HG03521 (cell line): ENCODE data around the gene CD164L2.
"Not testable (repeated sequence)": the region's sequence is repeated elsewhere in the genome, so short reads cannot be mapped to it uniquely, and the experiment has no call there.

Experiments
- ATAC-seq: cut with Tn5 transposase; IDR thresholded peaks from one replicate; pipeline ENCODE4 v1.9.1; 2021; ENCODE audit warnings: mild to moderate bottlenecking, moderate library complexity; ENCODE audit not compliant: unreplicated experiment

CD164L2 gene

DNA sequence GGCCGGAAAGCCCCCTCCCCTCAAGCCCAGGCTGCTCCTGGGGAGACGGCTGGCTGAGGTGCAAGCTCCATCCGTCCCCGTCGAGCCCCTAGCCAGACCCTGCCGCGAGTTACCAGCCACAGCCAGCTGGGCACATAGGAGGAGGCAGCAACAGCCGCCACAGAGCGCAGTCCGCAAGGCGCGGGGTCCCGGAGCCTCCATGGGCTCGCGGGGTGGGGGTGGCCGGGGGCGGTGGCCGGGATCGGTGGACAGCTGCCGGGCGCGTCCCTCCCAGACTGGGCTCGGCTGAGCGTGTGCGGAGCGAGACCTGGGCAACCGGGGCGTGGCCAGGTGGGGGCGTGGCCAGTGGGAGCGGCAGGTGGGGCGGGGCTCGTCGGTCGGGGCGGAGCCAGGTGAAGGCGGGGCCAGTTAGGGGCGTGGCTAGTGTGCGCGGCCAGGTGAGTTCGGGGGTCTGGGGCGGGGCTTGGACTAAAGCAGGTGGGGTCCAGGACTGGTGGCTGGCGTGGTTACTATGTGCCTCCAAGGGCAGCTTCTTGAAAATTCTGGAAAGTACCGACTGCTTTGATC, at the start of gene CD164L2:
CD164L2 (minus strand) TSS at position 295 of the 567 bp plus-strand sequence; CDS start at position 201, 94 bp downstream.
- no peak for ATAC-seq

DNA sequence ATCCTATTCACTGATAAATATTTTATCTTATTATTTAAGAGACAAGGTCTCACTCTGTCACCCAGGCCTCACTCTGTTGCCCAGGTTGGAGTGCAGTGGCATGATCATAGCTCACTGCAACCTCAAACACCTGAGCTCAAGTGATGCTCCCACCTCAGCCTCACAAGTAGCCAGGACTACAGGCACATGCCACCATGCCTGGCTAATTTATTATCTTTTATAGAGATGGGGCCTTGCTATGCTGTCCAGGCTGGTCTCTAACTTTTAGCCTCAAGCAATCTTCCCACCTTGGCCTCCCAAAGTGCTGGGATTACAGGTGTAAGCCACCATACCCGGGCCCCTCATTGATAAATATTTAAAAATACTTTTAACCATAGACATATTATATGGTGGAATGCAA, 49.6 kb upstream of the CD164L2 start:
- not testable (repeated sequence) for ATAC-seq

DNA sequence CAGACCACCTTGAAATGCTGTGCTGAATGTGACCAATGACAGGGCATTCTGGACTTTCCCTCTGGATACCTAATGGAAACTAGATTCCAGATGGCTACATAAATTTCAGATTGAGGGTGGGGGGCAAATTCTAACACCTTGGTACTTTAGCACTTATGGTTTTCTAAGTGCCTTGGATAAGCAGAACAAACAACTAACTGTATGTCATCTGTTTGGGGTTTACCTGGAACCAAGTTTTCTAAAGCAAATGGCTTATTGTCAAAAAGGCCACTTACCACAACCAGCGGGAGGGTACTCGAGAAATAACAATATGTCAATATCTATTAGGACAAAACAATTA, 48.4 kb upstream of the CD164L2 start:
- no peak for ATAC-seq

DNA sequence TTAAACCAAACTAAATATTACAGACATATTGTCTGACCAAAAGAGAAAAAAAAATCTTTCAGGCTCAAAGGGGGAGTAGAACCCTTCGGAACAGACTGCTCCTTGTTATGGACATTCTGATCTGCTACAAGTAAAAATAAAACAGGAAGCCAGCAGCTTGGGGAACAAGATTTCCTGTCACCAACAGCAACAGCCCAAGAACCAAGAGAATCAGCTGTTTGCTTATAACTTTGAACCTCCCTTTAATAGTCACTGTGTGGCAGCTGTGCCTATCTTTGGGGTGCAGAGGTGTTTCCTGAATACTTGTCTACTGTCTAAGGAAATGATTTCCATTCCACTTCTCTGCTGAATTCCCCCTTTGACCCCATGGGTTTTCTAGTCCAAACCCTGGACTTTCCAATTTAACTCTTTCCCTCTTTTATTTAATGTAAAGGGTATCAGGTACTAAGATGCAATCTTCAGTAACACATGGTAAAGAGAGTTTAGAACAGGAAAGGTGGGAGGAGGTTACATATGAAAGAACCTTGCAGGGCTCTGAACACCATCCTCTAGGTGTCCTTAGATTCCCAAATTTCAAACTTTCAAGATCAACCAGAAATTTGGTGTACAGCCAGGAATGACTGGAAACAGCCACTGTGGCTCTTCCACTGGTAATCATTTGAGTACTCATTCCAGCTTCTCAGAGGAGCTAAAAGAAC, 47.9 kb upstream of the CD164L2 start:
- no peak for ATAC-seq

DNA sequence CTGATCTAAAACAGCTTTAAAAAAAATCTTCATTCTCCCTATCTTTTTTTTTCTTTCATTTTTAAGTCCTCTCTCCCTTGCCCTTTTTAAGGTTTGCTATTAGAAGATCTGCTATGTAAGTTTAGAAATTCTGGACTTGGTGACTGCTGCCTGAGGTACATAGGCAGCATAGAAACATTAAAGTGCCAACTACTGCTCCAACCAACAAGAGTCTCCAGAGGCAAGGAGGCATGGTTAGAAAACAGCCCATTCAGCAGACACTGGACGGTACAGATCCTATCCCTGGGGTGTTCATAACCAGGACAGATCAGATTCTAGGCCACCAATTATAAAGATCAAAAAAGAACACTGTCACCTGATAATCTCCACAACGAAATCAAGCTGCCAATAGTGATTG, 45.9 kb upstream of the CD164L2 start:
- no peak for ATAC-seq

DNA sequence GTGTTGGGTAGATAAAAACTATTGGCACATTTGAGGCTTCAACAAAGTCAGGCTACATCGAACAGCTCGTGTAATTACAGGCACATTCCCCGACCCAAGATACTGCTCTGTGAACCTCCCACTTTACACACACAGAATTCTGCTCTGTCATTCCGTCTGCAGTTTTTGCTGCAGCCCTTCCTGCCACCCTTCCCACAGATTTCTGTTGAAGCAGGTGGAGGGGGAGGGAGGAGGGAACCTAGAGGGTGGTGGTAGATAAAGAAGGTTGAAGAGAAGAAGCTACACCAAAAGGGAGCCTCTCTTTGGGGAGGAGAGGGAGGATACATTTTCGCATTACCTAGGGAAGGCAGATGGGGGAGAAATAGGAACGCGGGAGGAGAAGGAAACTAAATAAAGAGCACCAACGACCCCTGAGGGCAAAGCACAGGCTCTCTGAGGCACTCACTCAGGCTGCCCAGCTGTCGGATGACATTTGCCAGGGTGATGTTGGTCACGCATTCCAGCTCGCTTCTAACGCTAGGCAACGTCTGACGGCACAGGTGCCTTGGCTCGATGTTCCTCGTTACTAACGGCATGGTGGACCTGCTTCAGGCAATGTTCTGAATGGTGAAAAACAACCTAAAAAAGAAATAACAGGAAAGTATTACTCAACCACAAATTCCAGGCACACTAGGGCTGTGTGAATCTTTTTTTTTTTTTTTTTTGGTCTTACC, 45.3 kb upstream of the CD164L2 start:
- no peak for ATAC-seq

DNA sequence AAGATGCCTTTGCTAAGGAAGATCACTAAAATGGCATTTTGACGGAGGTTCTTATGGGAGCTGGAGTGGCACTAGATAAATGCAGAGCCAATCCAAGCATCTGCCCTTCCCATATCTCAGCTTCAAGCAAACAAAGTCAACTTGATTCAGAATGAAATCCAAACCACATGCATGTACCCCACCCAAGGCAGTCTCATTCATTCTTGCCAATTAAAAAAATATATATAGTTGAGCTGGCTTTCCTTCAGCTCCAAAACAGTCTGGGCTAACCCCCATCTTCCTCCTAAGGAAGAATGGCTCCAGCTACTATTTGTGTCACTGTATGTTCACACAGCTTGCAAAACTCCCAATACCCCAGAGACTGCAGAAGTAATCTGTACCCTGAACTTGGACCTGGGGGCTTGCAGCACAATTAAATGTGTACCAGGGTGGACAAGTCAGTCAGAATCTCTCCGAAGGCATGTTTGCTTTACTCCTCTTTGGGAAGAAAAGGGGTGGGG, 44.7 kb upstream of the CD164L2 start:
- ATAC-seq: no peak

DNA sequence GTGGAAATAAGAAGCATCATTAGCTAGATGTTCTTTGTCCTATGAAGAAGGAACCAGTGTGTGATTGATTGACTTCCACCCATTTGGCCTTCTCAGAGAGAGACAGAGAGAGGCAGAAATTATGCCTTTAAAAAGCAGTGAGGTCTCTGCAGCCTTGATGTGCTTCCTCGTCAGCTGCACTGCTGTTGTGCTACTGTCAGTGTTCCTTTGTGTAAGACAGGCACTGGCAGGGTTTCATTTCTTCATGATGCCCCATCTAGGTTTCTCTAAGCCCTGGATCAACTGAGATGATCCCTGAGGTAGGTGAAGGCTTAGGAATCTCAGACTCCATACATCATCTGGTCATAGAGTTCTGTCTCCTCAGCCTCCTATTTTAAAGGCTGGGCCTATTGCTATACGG, 44.2 kb upstream of the CD164L2 start:
- no peak for ATAC-seq

DNA sequence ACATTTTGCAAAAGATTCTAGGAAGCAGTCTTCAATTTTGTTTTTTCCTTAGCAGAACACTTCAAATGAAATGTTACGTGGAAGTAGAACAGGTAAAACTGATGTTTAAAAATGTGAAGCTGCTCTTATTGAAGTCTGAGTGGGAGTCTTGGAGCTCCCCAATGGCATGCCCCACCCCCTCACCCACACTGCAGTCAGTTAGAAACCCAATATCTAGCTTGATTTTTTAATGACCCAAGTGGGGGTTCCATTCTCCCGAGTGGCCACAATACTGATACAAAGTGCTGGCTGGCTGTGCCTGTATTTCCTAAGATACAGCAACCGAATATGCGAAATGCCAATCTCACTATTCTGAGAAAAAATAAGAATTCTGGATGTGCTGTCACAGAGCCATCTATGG, 40.6 kb upstream of the CD164L2 start:
- no peak for ATAC-seq

DNA sequence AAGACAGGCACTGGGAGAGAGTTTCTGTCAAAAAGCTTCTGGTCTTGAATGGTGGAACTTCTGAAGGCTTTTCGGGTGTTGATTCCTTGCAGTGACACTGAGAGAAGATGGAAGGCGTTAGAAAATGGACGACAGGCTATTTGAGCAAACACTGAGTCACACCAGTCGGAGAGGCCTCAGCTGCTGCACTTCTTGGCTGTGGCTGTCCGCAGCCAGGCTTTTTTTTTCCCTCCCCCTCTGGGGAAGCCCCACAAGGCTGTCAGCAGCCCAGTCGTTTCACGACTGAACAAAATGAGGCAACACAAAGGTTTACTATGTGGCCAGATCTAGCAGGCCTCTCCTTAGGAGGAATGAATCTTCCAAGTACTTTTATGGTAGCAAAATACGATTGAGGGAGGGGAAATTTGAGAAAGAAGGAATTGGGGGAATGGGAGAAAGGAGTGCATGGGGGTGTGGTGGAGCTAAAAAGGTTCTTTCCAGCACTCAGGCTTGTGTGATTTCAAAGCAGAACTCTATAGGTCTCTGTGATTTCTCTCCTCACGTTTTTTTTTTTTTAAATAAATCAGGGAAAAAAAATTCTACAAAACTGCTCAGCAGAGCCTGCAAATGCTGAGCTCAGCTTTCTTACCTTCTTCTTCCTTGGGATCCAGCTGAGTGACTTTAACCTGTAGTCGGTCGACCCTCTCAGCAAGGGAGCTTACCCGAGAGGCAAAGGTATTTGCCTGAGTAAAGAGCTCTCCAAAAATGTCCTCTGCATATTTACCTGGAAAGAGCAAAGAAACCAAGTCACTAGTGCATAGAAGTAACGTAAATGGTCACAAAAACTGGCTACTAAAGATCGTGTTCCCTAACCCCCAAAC, 35.4 kb upstream of the CD164L2 start:
- peak; percentile 65 for ATAC-seq

DNA sequence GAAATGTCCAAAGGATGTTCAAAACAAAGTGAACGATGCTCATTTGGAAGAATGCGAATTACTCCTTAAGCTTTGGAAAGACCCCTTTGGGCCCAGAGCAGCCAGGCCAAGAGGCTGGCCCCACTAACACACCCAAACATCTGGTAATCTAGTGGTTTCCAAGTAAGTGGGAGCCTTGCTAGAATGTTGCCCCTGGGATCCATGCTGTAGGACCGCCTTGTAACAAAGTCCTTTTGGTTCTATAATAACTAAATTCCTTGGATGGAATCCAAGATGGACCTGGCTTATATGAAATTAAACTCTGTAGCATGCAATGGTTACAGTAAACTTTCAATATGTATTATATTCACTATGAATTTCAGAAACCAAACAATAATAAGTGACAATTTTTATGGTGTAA, 34.6 kb upstream of the CD164L2 start:
- ATAC-seq: no peak

DNA sequence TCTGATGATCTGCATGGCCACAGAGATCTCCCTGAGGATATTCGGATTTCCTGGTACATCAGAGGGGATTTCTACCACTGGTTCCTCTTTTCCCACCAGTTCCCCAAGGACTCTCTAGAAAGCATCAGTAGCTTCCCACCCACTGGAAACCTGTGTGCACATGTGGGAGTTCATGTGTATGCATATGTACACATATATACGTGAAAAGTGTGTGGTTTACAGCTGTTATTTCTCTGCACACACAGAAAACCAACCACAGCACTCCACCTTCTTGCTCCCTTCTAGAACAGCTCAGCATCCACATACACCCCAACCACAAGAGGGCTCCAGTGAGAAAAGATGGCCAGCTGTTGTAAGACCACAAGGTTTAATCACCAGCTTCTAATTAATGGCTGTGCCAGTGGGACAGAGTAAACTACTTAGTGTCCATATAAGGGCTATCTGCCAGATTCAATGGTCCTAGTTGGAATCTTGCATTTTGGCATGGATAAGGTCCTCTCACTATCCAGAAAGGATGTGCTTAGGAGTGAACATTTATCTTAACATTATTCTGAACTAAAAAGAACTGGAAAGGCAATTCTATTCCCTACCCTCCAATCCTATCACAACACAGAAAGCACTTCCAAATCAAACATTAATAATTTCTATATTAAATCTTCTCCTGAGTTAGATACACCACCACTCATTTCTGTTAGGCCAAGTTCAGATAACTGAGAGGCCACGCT, 33.4 kb upstream of the CD164L2 start:
- ATAC-seq: no peak

DNA sequence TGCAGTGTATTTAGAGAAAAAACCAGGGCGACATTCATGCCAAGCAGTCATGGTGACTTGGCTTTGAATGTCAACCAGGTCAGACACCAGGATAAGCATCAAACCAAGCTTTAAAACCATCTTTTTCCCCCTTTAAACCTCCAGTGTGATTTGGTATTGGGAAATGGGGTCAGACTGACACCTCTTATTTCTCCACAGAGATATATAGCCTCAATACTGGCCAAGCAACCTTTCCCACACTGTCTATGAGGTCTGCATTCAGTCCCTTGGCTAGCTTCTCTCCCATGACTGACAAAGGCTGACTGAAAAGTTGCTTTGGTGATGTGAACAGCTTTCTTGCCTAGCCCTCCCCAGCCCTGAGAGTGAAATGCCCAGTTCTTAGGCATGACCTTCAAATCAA, 31.0 kb upstream of the CD164L2 start:
- ATAC-seq: no peak

DNA sequence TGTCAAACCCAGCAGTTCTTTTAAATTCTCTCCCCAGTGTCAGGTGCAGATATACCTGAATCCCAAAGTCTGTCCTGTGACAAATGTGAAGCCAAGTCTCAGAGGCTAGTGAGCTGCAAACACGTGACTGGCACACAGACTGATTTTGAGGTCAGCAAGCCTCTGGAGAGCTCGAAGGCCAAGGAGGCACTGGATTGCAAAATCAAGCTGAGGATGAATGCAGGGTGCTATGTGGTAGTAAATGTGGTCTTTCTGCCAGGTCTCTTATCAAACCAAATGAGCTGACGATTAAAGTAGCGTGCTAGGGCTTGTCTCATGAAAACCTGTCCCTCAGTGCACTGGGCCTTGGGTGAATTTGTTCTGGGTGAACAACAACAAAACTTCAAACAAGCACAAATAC, 29.9 kb upstream of the CD164L2 start:
- ATAC-seq: no peak

DNA sequence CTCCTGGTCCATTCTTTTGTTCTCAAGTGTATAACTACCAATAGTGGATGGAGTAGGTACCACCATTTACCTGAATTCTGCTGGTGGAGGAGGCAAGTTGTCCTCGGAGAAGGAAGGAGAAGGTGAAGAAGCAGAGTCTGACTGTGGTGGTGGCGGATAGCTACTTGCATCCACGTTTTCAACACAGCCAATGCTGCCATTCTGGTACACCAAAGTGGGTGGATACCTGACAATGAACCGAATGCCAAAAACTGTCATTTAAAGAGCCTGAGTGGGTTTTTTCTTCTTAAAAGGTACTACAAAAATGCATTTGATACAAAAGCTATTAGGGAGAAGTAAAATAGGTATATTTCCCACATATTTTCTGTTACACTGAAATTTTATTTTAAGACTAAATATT, 29.4 kb upstream of the CD164L2 start:
- no peak for ATAC-seq

DNA sequence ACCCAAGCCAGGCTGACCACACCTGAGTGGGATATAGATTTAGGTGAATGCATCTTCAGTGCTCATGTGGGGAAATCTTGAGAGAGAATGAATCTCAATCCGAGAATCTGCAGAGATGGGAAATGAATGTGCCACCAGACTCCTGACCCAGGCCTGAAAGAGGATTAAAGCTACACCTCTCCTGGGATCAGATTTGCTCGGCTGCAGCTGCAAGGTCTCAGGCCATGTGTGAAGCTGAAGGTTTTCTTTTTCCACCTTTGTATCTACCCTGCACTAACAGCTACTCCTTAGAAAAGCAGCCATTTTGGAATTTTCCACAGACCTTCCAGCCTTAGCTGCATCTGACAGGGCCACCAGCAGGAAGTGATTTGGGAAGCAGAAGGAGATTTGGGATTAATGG, 27.6 kb upstream of the CD164L2 start:
- ATAC-seq: no peak

DNA sequence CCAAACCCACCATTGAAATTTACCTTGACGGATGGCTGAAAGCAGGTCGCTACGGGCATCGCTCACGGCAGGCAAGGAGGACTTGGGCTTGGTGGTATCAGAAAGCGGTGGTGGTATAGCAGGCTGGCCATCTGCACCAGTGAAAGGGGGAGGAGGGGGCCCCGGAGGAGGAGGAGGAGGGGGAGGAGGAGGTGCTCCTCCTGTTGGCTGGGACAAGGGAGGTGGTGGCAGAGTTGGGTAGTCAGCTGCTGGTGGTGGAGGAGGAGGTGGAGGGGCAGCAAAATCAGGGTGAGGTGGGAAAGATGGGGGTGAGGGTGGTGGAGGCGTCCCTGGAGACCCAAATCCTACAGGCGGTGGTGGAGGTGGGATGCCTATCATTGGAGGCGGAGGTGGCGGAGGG, 26.5 kb upstream of the CD164L2 start:
- no peak for ATAC-seq

DNA sequence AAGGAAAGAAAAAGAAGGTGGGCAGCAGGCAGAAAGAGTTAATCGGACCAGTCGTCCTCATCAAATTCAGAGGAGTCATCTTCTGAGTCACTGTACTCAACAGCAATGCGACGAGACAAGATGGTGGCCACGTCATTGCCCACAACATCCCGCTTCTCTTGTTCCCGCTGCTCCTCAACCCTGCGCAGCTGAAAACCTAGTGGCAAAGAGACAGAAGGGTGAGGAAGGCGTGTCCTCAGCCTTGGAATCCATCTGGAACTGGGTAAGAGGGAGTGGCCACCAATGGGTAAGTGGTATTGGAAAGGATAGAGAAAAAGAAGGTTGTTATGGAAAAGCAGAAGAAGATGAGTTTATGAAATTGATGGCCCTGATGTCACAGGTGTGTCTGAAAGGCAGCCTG, 25.0 kb upstream of the CD164L2 start:
- no peak for ATAC-seq

DNA sequence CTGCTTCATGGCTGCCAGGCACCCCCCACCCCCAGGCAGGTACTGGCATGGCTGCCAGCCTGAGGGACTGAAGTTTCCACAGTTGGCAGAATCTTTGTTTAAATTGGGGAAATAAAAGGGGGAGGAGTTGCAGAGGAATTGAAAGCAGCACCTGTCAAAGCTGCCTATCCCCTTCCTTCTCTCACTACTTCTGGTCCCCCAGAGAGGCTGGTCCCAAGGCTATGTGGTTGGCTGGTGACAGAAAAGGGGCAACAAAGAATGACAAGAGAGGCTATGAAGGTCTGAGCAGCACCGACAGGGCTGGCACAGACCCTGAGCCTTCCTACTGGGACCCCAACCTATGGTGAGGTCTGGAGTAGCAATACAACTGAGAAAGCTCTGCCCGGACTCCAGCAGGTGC, 23.7 kb upstream of the CD164L2 start:
- not testable (repeated sequence) for ATAC-seq

DNA sequence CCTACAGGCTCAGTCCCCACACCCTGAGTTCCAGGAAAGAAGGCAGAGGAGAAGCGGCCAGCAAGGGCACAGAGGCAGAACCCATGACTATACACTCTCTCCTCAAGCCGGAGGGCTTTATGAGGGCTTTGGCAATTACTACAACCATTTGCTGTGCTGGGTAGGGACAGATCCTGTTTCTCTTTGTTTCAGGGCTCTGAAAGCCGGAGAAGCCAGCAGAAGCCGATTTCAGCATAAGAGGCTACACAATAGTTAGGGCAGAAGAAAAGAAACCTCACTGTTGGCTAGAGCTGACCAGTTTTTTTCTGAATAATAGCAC, 23.2 kb upstream of the CD164L2 start:
- ATAC-seq: no peak
